IPS-15b (cell line): ENCODE measurements around the gene KRTAP9-7.

Experiments used
- H3K27me3 ChIP-seq: one replicate; pipeline ENCODE4 v1.6.1; 2013; ENCODE audit warnings: low read length; ENCODE audit not compliant: control insufficient read depth, insufficient read depth
- H3K36me3 ChIP-seq: one replicate; pipeline ENCODE4 v1.6.1; 2013; ENCODE audit warnings: low read length; ENCODE audit not compliant: control insufficient read depth, insufficient read depth
- H3K4me1 ChIP-seq: one replicate; pipeline ENCODE4 v1.6.1; 2013; ENCODE audit warnings: mild to moderate bottlenecking, low read length; ENCODE audit not compliant: control insufficient read depth, insufficient read depth
- H3K4me3 ChIP-seq: one replicate; pipeline ENCODE4 v1.5.1; 2013; ENCODE audit warnings: low read depth, low read length
- H3K9ac ChIP-seq: one replicate; pipeline ENCODE4 v1.6.1; 2013; ENCODE audit warnings: low read depth, mild to moderate bottlenecking, low read length
- H3K9me3 ChIP-seq: one replicate; pipeline ENCODE4 v1.6.1; 2013; ENCODE audit warnings: mild to moderate bottlenecking, low read length; ENCODE audit not compliant: control insufficient read depth, insufficient read depth

The KRTAP9-7 gene

DNA sequence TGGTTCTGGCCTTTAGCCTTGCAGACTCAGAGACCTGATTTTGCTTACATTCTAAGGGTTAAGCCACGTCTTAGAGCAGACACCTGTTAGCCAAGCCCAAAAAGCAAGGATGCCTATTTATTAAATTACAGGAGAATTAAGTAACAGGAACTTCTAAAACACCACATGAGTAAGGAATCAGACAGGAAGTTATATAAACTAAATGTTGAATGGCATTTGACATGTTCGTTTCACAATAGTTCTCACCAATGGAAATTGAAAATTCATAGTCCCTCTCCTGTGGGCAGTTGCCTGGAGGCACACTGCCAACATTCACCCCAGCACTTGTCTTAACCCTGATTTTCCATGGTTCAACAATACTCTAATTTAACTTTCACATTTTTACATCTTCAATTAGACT, 9.0 kb downstream of the KRTAP9-7 start:
- Histone ChIP-seq H3K9me3 (no peaks in the 10 kb centered on the region), H3K27me3 (no peaks in the 10 kb centered on the region), H3K4me3 (no peak overlapping the region), H3K4me1 (no peaks in the 10 kb centered on the region), H3K36me3 (no peaks in the 10 kb centered on the region), H3K9ac (no peak overlapping the region)

DNA sequence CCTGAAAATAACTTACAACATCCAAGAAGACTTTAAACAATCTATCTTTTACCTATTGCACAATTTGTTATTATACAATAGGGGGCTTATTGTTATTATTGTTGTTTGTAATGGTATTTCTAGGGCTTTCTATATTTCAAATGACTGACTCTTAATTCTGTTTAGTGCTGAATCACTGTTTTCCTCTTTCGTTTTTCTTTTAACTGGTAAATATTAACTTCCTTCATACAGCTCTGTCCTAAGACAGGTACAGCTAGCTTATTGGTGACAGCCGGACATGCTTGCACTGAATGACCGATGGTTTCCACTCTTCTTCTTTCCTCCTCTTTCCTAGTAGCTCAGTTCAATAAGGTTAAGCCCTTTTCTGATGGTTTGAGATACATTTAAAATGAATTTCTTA, 11.6 kb downstream of the KRTAP9-7 start:
- H3K27me3 ChIP-seq, result no peaks in the 10 kb centered on the region
- H3K9me3 ChIP-seq, result no peaks in the 10 kb centered on the region

DNA sequence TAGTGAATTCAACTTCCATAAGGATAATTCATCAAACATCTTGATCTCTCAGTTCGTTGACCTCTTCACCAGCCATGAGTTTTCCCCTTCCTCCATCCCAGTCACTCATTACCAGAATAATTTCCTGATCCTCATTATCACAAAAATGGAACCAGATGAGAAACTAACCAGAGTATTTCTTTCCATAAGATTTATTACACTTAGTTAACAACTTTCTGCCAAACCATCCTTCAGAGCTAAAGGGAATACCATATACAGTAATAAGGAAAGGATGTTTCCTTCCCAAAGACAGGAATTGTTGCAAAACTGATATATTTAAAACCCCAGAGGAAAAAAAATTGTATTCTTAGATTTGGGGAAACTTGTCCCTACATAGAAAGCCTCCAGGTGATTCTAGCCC, 18.5 kb downstream of the KRTAP9-7 start:
- Histone ChIP-seq H3K4me3 (no peak overlapping the region), H3K4me1 (no peaks in the 10 kb centered on the region), H3K36me3 (no peaks in the 10 kb centered on the region), H3K27me3 (no peaks in the 10 kb centered on the region), H3K9ac (no peak overlapping the region), H3K9me3 (no peaks in the 10 kb centered on the region)

More for the DNA sequence above, 11.6 kb downstream of the KRTAP9-7 start:
- no peaks in the 10 kb centered on the region for H3K4me1 ChIP-seq
- no peak overlapping the region for H3K9ac ChIP-seq
- H3K36me3 ChIP-seq, result no peaks in the 10 kb centered on the region
- no peak overlapping the region for H3K4me3 ChIP-seq

DNA sequence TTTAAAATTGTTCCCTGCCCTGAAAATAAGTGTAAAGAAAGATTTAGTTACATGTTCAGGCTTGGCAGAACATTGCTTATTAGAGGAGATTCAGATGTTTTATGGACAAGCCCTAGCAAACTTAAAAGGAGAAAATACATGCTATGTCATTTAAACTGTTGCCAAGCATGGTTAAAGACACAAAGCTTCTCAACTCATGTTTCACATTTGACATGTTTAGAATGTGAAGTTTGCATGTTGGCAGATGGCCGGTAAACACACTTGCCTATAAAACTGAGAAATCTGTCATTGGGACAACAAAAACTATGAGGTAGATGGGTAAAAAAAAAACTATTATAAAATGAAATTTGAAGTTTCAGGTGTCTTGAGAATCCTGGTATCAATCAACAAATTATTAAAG, 21.3 kb downstream of the KRTAP9-7 start:
- Histone ChIP-seq H3K27me3 (no peaks in the 10 kb centered on the region), H3K4me1 (no peaks in the 10 kb centered on the region), H3K4me3 (no peak overlapping the region), H3K9me3 (no peaks in the 10 kb centered on the region), H3K36me3 (no peaks in the 10 kb centered on the region), H3K9ac (no peak overlapping the region)

DNA sequence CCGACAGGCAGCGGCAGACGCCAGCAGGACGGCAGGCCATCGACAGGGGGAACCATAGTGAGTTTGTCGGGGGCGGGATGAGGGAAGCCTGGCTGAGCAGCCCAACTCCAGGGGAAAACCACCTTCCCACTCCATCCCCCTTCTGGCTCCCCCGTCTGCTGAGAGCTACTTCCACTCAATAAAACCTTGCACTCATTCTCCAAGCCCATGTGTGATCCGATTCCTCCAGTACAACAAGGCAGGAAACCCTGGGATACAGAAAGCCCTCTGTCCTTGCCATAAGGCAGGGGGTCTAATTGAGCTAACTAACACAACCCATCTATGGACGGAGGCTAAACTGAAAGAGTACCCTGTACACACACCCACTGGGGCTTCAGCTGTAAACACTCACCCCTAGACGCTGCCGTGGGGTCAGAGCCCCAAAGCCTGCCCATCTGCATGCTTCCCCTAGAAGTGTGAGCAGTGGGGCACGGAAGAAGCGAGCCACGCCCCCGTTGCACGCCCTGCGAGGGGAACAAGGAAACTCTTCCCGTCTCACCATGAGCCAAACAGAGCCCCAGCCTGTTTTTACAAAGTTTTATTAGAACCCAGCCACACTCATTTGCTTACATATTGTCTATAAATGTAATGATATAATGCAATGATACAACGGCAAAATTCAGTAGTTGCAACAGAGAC, 23.1 kb downstream of the KRTAP9-7 start:
- H3K4me1 ChIP-seq, result no peaks in the 10 kb centered on the region
- H3K9ac ChIP-seq, result peak overlapping the region; percentile 24
- peak overlapping the region; percentile 35 for H3K4me3 ChIP-seq

DNA sequence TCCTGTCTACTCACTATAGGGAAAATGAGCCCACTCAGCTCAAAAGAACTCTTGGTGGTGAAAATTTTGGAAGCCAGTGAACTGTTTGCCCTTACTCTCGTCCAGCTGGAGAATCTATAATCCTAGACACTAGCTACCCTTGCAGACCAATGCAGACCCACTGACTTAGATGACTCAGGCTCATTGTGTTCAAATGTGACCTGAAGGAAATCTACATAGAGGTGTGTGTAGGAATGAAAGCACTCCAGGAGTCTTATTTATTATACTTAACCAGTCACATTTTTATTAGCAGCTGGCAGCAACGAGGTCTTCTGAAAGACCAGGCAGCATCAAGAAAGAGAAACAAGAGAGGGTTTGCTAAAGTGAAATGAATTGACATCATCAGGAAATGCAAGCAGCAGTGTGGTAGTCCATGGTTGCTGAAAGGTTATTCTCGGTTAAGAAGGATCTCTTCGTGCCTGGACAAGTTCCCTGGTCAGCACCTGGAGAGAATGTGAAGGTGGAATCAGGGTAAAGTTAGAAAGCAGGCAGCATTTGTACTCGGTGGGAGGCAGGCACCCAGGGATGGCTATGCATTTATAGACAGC, 25.8 kb downstream of the KRTAP9-7 start:
- H3K27me3 ChIP-seq, result no peaks in the 10 kb centered on the region
- no peaks in the 10 kb centered on the region for H3K36me3 ChIP-seq
- no peaks in the 10 kb centered on the region for H3K9me3 ChIP-seq
- H3K4me1 ChIP-seq, result no peaks in the 10 kb centered on the region
- H3K4me3 ChIP-seq, result no peak overlapping the region
- H3K9ac ChIP-seq, result no peak overlapping the region

More for the DNA sequence above, 23.1 kb downstream of the KRTAP9-7 start:
- Histone ChIP-seq H3K9me3 (no peaks in the 10 kb centered on the region), H3K27me3 (no peaks in the 10 kb centered on the region), H3K36me3 (no peaks in the 10 kb centered on the region)

DNA sequence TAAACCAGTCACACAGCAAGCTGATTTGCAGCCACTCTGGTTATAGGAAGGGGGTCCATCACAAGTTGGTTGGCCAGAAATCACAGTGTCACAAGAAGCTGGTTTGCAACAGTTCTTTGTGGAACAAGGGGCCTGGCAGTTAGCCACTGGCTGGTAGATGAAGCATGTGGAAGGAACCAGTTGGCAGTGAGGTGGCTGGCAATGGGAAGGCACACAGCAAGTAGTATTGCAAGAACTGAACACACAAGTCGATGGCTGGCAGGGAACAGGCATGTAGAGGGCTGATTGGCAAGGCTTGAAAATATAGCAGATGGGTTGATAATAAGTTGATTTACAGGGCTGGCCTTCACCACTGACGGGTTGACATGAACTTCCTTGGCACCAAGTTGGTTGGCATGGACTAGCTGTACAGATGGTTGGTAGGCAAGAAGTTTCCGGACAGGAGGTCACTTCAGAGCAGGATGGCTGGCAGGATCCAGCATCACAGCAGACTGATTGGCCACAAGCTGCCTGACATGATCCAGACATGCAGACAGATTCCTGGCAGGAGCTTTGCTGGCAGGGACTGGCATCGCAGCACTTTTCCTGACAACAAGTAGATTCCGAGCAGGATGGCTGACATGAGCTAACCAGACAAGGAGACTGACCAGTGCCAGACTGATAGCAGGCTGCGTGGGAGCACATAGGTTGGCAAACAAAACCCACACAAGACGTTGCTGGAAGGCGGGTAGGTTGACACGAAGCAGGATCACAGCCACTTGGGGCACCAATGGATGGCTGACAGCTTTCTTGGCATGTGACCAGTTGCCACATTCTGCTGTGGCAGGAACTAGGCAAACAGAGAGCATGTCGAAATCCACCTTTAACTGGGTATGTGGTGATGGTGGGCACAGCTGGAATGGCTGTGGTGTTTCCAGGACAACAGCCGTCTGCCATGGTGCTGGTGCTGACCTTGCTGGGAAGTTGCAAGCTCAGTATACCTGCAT, 26.7 kb downstream of the KRTAP9-7 start, which contains the start of gene KRTAP29-1:
Gene KRTAP29-1, minus strand, starts transcription at position 936 of the 986 bp plus-strand sequence. Its CDS starts 0 bp downstream, at position 936.
- no peaks in the 10 kb centered on the region for H3K4me1 ChIP-seq

DNA sequence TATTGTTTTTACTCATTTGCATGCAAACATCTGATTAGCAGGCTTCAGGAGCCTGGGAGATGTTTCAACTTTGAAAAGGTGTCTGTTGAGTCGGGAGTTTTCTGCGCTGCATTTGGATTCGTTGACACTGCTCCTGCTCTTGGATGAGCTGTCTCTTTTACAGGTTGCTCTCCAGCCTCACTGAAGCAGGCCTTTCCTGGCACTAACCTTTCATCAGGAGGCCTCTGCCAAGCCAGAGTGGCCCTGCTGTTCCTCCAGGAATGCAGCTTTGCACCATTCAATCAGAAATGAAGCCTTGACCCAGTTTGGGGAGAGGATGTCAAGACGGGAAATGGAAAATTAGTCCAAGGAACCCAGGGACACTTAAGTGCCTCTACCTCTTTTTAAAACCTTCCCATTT, 27.5 kb downstream of the KRTAP9-7 start:
- no peaks in the 10 kb centered on the region for H3K9me3 ChIP-seq
- no peak overlapping the region for H3K4me3 ChIP-seq
- no peaks in the 10 kb centered on the region for H3K4me1 ChIP-seq
- no peaks in the 10 kb centered on the region for H3K36me3 ChIP-seq
- no peak overlapping the region for H3K9ac ChIP-seq
- H3K27me3 ChIP-seq, result no peaks in the 10 kb centered on the region

More for the DNA sequence above, 26.7 kb downstream of the KRTAP9-7 start, which contains the start of gene KRTAP29-1:
- no peaks in the 10 kb centered on the region for H3K27me3 ChIP-seq
- no peaks in the 10 kb centered on the region for H3K36me3 ChIP-seq
- H3K4me3 ChIP-seq, result no peak within 1 kb of the TSS
- H3K9ac ChIP-seq, result no peak within 1 kb of the TSS
- H3K9me3 ChIP-seq, result no peaks in the 10 kb centered on the region

DNA sequence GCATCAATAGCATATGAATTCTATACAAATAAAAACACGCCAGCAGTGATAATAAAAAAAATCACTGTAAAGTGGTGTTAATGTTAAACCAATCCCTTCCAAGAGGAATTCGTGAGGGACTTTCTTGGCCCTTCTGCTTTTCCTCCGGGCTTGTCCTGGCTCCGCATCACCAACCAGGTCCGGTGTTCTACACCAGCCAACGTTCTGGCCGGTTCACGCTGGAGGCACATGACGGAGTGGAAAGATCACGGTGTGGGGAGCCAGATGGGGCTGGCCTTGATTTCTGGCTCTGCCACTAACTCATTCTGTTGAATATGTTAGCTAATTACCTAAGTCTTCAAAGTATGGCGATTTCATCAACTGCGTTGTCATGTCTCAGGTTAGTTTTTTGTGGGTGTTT, 28.6 kb downstream of the KRTAP9-7 start:
- Histone ChIP-seq H3K4me3 (no peak overlapping the region), H3K36me3 (no peaks in the 10 kb centered on the region), H3K27me3 (no peaks in the 10 kb centered on the region), H3K4me1 (no peaks in the 10 kb centered on the region), H3K9me3 (no peaks in the 10 kb centered on the region), H3K9ac (no peak overlapping the region)

DNA sequence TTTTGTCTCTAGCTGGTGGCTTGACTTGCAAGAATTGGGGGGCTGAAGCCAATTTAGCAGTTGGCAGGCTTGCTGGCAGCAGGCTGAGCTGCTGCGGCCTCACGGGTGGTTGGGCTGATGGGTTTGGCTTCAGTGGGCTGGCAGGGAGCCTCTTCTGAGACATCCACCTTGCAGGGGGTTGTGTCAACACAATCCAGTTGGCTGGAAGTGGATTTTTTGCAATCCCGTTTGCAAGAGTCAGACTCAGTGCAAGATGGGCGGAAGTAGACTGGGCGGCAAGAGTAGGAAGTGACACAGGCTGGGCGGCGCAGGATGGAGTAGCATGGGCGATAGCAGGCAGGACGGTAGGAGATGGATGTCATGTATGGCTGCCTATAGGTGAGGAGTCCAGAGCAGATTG, 32.1 kb downstream of the KRTAP9-7 start:
- Histone ChIP-seq H3K9me3 (no peaks in the 10 kb centered on the region), H3K4me1 (no peaks in the 10 kb centered on the region), H3K36me3 (no peaks in the 10 kb centered on the region), H3K9ac (no peak overlapping the region), H3K4me3 (no peak overlapping the region), H3K27me3 (no peaks in the 10 kb centered on the region)

DNA sequence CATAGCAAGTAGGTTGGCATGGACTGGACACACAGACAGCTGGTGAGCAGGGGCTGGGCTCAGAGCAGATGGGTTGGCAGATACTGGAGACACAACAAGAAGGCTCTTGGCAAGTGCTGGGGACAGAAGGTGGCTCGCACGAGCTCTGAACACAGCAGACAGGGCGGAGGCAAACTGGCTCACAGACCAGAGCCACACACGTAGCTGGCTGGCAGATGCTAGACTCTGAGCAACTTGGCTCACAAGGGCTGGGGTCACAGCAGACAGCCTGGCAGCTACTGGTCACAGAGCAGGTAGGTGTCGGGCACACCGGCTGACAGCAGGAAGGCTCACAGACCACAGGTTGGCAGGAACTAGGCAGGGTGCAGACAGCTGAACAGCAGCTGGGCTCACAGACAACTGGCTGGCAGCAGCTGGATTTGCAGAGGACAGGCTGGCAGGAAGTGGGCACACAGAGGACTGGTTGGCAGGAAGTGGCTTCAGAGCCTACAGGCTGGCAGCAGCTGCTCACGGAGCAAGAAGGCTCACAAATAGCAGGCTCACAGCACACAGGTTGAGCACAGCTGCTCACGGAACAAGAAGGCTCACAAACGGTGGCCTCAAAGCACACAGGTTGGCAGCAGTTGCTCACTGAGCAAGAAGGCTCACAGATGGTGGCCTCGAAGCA, 32.9 kb downstream of the KRTAP9-7 start:
- Histone ChIP-seq H3K9ac (no peak overlapping the region), H3K27me3 (no peaks in the 10 kb centered on the region), H3K4me3 (no peak overlapping the region), H3K4me1 (no peaks in the 10 kb centered on the region), H3K36me3 (no peaks in the 10 kb centered on the region), H3K9me3 (no peaks in the 10 kb centered on the region)
